Dendritic cell treated with granulocyte-macrophage colony-stimulating factor and Interleukin-4, amounts not matched to agents 40 ng/mL and 50 ng/mL, for 4 days (primary cell): ENCODE results near the gene ZC3H8.

ENCODE experiments used
- H3K27ac Mint-ChIP-seq: one replicate; pipeline ENCODE4 v1.8.0; 2022; ENCODE audit warnings: mild to moderate bottlenecking, mixed read lengths
- H3K27me3 Mint-ChIP-seq: one replicate; pipeline ENCODE4 v1.8.0; 2022; ENCODE audit warnings: mild to moderate bottlenecking, mixed read lengths
- H3K36me3 Mint-ChIP-seq: one replicate; pipeline ENCODE4 v1.8.0; 2022; ENCODE audit warnings: low read depth, mixed read lengths
- H3K4me1 Mint-ChIP-seq: one replicate; pipeline ENCODE4 v1.8.0; 2022; ENCODE audit warnings: low read depth, mixed read lengths
- H3K4me3 Mint-ChIP-seq: one replicate; pipeline ENCODE4 v1.8.0; 2022; ENCODE audit warnings: mild to moderate bottlenecking, moderate library complexity, mixed read lengths
- H3K9me3 Mint-ChIP-seq: one replicate; pipeline ENCODE4 v1.8.0; 2022; ENCODE audit warnings: mixed read lengths
- intact Hi-C: fragments of 100-400 bp; cut with micrococcal nuclease; formaldehyde crosslinking; loops from one replicate; pipeline ENCODE4 v1.15.0; 2022

The ZC3H8 gene

GRCh38 chr2:112175958-112176573 lies 78.8 kb downstream of the ZC3H8 start:
- Mint-ChIP-seq H3K9me3 (no peaks in the 10 kb centered on the region), H3K27ac (no peak overlapping the region), H3K4me3 (no peak overlapping the region), H3K36me3 (no peaks in the 10 kb centered on the region), H3K4me1 (no peaks in the 10 kb centered on the region), H3K27me3 (peaks cover 33% of the 10 kb centered on the region)
- intact Hi-C loops = no loop called here

DNA sequence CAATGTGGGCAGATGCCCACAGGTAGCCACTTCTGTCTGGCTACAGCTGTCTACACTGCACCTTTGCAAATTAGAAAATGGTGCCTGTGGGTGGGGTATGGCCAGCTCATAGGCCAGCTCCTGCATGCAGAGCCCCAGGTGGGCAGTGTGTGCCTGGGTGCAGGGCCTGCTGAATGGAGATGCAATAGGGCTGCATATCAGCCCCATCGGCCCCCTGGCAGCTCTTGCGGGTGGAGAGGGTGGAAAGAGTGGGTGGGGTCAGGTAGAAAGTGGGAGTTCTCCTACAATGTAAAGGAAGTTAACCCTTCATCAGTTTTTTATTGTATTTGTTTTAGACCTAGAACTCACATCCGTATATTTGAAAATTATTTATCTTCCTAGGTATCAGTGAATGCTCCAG lies 79.5 kb downstream of the ZC3H8 start:
- peaks cover 26% of the 10 kb centered on the region for H3K27me3 Mint-ChIP-seq
- H3K27ac Mint-ChIP-seq = no peak overlapping the region
- no peaks in the 10 kb centered on the region for H3K4me1 Mint-ChIP-seq
- no peaks in the 10 kb centered on the region for H3K9me3 Mint-ChIP-seq
- H3K36me3 Mint-ChIP-seq = no peaks in the 10 kb centered on the region
- intact Hi-C loops = no loop called here
- H3K4me3 Mint-ChIP-seq = no peak overlapping the region

DNA sequence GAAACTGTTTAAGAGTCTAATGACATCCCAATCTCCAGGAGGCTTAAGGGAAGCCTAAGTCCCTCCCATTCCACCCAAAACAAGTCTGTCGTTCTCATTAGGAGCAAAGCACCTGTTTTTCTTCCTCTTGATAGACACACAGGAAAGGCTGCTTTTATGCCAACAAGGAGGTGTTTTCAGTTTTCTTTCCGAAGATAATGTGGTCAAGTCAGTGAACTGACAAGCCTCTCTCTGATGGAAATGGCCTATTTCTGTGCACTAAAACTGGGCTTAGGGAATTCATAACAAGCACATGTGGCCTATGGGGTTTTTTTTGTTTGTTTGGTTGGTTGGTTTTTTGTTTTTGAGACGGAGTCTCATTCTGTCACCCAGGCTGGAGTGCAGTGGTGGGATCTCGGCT lies 80.5 kb downstream of the ZC3H8 start:
- no peak overlapping the region for H3K4me3 Mint-ChIP-seq
- intact Hi-C loops = no loop called here
- no peaks in the 10 kb centered on the region for H3K9me3 Mint-ChIP-seq
- H3K36me3 Mint-ChIP-seq = no peaks in the 10 kb centered on the region
- no peaks in the 10 kb centered on the region for H3K4me1 Mint-ChIP-seq
- peaks cover 20% of the 10 kb centered on the region for H3K27me3 Mint-ChIP-seq
- H3K27ac Mint-ChIP-seq = no peak overlapping the region

DNA sequence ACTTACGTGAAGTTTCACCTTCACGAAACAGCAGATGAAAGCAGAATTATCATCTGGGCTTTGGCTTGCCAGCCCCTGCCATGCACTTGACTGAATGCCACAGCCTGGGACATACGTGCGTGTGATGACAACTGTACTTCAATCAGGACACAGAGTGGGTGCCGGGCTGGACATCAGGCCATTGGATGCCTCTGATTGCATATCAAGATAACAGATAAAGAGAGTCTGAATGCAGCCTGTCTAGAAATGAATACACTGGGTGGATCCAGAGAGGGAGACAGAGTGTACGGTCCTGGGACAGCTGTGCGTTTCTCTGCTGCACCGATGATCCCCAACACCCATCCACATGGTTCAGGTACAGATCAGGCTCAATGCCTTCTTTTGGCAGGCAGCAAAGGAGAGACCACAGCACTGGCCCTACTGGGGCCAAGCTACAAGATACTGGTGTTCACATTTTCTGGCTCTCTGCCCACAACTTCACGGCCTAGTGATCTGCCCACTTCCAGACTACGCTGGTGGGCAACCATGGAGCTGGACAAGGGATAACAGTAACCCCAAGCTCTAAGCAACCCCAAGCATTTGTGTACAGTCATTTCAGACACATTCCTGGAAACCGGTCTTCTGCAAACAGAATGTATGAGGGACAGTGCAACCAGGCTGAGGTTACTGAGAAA lies 81.1 kb downstream of the ZC3H8 start:
- Mint-ChIP-seq H3K4me1 (no peaks in the 10 kb centered on the region), H3K27ac (no peak overlapping the region), H3K36me3 (no peaks in the 10 kb centered on the region), H3K27me3 (peaks cover 14% of the 10 kb centered on the region), H3K4me3 (no peak overlapping the region), H3K9me3 (no peaks in the 10 kb centered on the region)
- intact Hi-C loops = no loop called here

DNA sequence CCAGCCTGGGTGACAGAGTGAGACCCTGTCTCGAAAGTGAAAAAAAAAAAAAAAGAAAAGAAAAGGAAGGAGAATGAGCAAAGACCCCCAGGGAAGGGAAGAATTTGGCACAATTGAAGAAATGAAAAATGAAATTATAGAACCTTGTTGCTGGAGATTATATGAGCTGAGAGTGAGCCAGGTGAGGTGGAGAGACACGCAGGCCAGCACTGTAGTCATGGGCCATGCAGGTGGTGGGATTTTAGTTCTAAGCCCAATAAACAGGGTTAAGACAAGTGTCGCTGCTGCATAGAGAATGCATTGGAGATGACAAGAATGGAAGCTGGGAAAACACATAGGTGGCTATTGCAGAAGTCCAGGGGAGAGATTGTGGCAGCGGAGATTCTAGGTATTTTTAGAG lies 84.3 kb downstream of the ZC3H8 start:
- intact Hi-C loops = no loop called here
- Mint-ChIP-seq H3K9me3 (no peaks in the 10 kb centered on the region), H3K4me3 (no peak overlapping the region), H3K4me1 (no peaks in the 10 kb centered on the region), H3K36me3 (no peaks in the 10 kb centered on the region), H3K27me3 (no peaks in the 10 kb centered on the region), H3K27ac (no peak overlapping the region)

- Mint-ChIP-seq H3K4me3 (no peak overlapping the region), H3K36me3 (no peaks in the 10 kb centered on the region), H3K27me3 (no peaks in the 10 kb centered on the region), H3K9me3 (no peaks in the 10 kb centered on the region), H3K4me1 (no peaks in the 10 kb centered on the region), H3K27ac (no peak overlapping the region)
- intact Hi-C loops = no loop called here
Observed at GRCh38 chr2:112168422-112169124, 86.3 kb downstream of the ZC3H8 start.

- Mint-ChIP-seq H3K4me1 (no peaks in the 10 kb centered on the region), H3K4me3 (no peak overlapping the region), H3K27ac (no peak overlapping the region), H3K9me3 (no peaks in the 10 kb centered on the region), H3K27me3 (no peaks in the 10 kb centered on the region), H3K36me3 (no peaks in the 10 kb centered on the region)
- intact Hi-C loops = no loop called here
Observed at GRCh38 chr2:112166806-112167499, 87.9 kb downstream of the ZC3H8 start.

DNA sequence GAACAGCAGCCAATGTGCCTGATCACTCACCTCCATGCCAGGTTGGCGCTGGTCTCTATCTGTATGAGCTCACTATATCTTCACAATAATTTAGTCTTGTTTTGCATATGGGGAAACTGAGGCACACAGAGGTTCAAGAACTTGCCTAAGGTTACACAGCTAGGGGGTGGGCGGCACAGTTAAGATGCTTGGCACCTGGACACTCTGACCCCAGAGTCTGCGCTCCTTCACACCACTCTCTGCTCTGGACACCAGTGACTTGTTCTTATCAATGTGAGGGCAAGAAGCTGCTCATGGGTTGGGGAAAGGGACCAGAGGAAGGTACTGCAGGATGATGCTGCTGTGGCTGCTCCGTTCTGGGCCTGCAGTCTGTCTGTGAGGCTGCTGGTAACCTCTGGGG lies 89.5 kb downstream of the ZC3H8 start:
- Mint-ChIP-seq H3K27me3 (no peaks in the 10 kb centered on the region), H3K36me3 (no peaks in the 10 kb centered on the region), H3K9me3 (no peaks in the 10 kb centered on the region), H3K4me1 (no peaks in the 10 kb centered on the region), H3K27ac (no peak overlapping the region), H3K4me3 (no peak overlapping the region)
- intact Hi-C loops = no loop called here

DNA sequence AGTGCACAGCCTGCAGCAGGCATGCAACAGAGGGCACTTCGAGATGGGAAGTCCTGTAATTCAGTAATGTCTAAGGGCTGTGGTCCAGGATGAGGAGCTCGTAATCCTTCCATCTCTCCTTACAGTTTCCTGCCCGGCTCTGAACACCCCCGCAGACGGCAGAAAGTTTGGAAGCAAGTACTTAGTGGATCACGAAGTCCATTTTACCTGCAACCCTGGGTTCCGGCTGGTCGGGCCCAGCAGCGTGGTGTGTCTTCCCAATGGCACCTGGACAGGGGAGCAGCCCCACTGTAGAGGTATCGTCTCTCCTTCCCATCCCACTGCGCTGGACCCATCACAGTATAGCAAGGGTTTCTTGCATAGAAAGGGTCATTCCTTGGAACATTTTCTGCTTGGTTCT lies 90.0 kb downstream of the ZC3H8 start:
- H3K4me1 Mint-ChIP-seq = no peaks in the 10 kb centered on the region
- H3K9me3 Mint-ChIP-seq = no peaks in the 10 kb centered on the region
- intact Hi-C loops = no loop called here
- no peak overlapping the region for H3K27ac Mint-ChIP-seq
- H3K4me3 Mint-ChIP-seq = no peak overlapping the region
- no peaks in the 10 kb centered on the region for H3K27me3 Mint-ChIP-seq
- H3K36me3 Mint-ChIP-seq = no peaks in the 10 kb centered on the region

GRCh38 chr2:112163541-112163981 lies 91.3 kb downstream of the ZC3H8 start:
- H3K9me3 Mint-ChIP-seq = no peaks in the 10 kb centered on the region
- intact Hi-C loops = no loop called here
- no peaks in the 10 kb centered on the region for H3K36me3 Mint-ChIP-seq
- no peaks in the 10 kb centered on the region for H3K27me3 Mint-ChIP-seq
- no peak overlapping the region for H3K27ac Mint-ChIP-seq
- H3K4me1 Mint-ChIP-seq = no peaks in the 10 kb centered on the region
- no peak overlapping the region for H3K4me3 Mint-ChIP-seq

DNA sequence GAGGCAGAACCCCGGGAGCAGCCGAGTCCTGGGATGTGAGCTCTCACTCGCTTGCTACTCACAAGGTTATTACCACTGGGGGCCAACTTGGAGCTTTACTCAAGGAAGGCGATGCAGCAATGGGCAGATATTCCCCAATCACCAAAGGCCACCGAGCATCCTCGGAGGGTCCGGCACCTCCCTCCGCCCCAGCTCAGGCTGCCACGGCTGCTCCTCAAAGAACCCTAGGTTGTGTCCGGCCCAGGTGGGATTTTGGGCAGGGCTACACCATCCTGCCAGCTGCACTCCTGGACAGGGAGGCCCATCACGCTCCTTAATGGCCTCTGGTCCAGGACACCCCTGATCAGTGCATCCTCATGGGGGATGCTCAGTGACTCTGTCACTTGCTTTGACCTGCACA lies 91.9 kb downstream of the ZC3H8 start:
- Mint-ChIP-seq H3K9me3 (no peaks in the 10 kb centered on the region), H3K4me3 (no peak overlapping the region), H3K27ac (no peak overlapping the region), H3K27me3 (no peaks in the 10 kb centered on the region), H3K36me3 (no peaks in the 10 kb centered on the region), H3K4me1 (peaks cover under 1% of the 10 kb centered on the region)
- intact Hi-C loops = no loop called here

- Mint-ChIP-seq H3K9me3 (no peaks in the 10 kb centered on the region), H3K4me3 (no peak overlapping the region), H3K4me1 (peaks cover 7% of the 10 kb centered on the region), H3K27ac (no peak overlapping the region), H3K27me3 (no peaks in the 10 kb centered on the region), H3K36me3 (no peaks in the 10 kb centered on the region)
- intact Hi-C loops = no loop called here
Observed at GRCh38 chr2:112162341-112162740, 92.5 kb downstream of the ZC3H8 start.
